Gastroesophageal sphincter (tissue), 3 donors: ENCODE data around the gene TLE3.

Experiments used
- EP300 ChIP-seq: sonication (generic); formaldehyde crosslinking; IDR thresholded peaks from one replicate; pipeline ENCODE4 v1.6.1; 2017; ENCODE audit warnings: antibody characterized with exemption, mild to moderate bottlenecking
- POLR2A ChIP-seq, 2 donors: fragments of 450-650 bp; IDR thresholded peaks; one replicate each; pipeline ENCODE4 v1.6.1; 2017; ENCODE audit warnings: antibody characterized with exemption in 2 of 2, mild to moderate bottlenecking in 2 of 2, moderate library complexity in 1 of 2
- POLR2AphosphoS5 ChIP-seq: sonication (generic); formaldehyde crosslinking; IDR thresholded peaks from one replicate; pipeline ENCODE4 v1.6.1; 2017; ENCODE audit warnings: antibody characterized with exemption
- TF ChIP-seq, protein P1 (sequence below), 4 experiments: fragments of 200-600 bp in 2 of 4; fragments of 450-650 bp in 2 of 4; sonication (generic) in 1 of 4; IDR thresholded peaks; one replicate each; pipeline ENCODE4 v1.5.1; 2017 to 2019; ENCODE audit warnings: antibody characterized with exemption in 4 of 4, mild to moderate bottlenecking in 2 of 4, moderate library complexity in 2 of 4

DNA sequence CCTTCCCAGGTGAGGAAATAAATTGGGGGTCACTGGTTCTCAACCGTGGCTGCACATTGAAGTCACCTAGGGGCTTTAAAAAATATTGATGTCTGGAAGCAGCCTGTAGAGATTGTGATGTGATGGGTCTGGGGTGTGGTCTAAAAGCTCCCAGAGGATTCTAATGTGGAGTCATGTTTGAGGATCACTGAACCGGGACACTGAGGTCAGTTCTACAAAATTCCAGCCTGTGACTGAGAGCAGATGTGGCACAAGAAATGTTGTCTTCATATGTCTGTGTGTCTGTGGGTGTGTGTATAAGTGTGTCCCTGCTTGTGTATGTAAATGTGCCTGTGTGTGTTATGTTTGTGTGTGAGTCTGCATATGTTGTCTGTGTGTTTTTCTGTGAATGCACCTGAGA, 79.9 kb downstream of the TLE3 start:
- TF ChIP-seq, protein P1, sequence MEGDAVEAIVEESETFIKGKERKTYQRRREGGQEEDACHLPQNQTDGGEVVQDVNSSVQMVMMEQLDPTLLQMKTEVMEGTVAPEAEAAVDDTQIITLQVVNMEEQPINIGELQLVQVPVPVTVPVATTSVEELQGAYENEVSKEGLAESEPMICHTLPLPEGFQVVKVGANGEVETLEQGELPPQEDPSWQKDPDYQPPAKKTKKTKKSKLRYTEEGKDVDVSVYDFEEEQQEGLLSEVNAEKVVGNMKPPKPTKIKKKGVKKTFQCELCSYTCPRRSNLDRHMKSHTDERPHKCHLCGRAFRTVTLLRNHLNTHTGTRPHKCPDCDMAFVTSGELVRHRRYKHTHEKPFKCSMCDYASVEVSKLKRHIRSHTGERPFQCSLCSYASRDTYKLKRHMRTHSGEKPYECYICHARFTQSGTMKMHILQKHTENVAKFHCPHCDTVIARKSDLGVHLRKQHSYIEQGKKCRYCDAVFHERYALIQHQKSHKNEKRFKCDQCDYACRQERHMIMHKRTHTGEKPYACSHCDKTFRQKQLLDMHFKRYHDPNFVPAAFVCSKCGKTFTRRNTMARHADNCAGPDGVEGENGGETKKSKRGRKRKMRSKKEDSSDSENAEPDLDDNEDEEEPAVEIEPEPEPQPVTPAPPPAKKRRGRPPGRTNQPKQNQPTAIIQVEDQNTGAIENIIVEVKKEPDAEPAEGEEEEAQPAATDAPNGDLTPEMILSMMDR (IDR thresholded peaks at IDR 0.05), result no peak
- TF ChIP-seq POLR2A (IDR thresholded peaks at IDR 0.05) (no peak), POLR2AphosphoS5 (no peak), EP300 (no peak)
